Transverse colon (tissue), 4 donors: ENCODE data around the gene ZNF783. TPM values are rescaled to one million over a fixed set of nuclear protein-coding genes. Genes with fewer than 3 reads are reported as not detected.

Experiments
- DNase-seq: peaks from one replicate; pipeline ENCODE4 v3.0.0-alpha.2; 2019
- H3K27ac ChIP-seq, 4 donors: fragments of 200-600 bp; sonication (generic); 2 replicates each; pipeline ENCODE4 v1.5.1; 2016 to 2018; ENCODE audit warnings: inconsistent platforms in 4 of 4
- H3K27me3 ChIP-seq: fragments of 200-600 bp; sonication (generic); 2 replicates; pipeline ENCODE4 v1.5.1; 2017; ENCODE audit warnings: inconsistent platforms
- H3K36me3 ChIP-seq, 4 donors: fragments of 200-600 bp; sonication (generic); 2 replicates each; pipeline ENCODE4 v1.5.1; 2017 to 2019; ENCODE audit warnings: inconsistent platforms in 4 of 4
- H3K4me1 ChIP-seq, 4 donors: fragments of 200-600 bp; sonication (generic); 2 replicates each; pipeline ENCODE4 v1.5.1; 2017 to 2020; ENCODE audit warnings: inconsistent platforms in 4 of 4
- H3K4me3 ChIP-seq, 4 donors: fragments of 200-600 bp; sonication (generic); 1 replicate in 1 of 4; 2 replicates in 3 of 4; pipeline versions ENCODE4 v1.5.1 to v1.6.1; 2017 to 2019; ENCODE audit warnings: inconsistent platforms in 4 of 4
- H3K9me3 ChIP-seq, 2 donors: fragments of 200-600 bp; sonication (generic); 2 replicates each; pipeline ENCODE4 v1.5.1; 2017 to 2019; ENCODE audit warnings: inconsistent platforms in 2 of 2
- CTCF ChIP-seq, 5 experiments: fragments of 200-600 bp in 3 of 5; fragments of 450-650 bp in 2 of 5; sonication (generic) in 3 of 5; IDR thresholded peaks; 1 replicate in 2 of 5; 2 replicates in 3 of 5; pipeline ENCODE4 v1.5.1; 2016 to 2017; ENCODE audit warnings: antibody characterized with exemption in 5 of 5, inconsistent platforms in 3 of 5, mild to moderate bottlenecking in 2 of 5, moderate library complexity in 1 of 5
- EP300 ChIP-seq: sonication (generic); formaldehyde crosslinking; IDR thresholded peaks from one replicate; pipeline ENCODE4 v1.6.1; 2017; ENCODE audit warnings: antibody characterized with exemption, low read depth
- POLR2A ChIP-seq: fragments of 450-650 bp; IDR thresholded peaks from one replicate; pipeline ENCODE4 v1.6.1; 2016; ENCODE audit warnings: antibody characterized with exemption, mild to moderate bottlenecking, moderate library complexity
- POLR2AphosphoS5 ChIP-seq, 3 donors: sonication (generic); formaldehyde crosslinking; IDR thresholded peaks; one replicate each; pipeline ENCODE4 v1.6.1; 2016; ENCODE audit warnings: antibody characterized with exemption in 3 of 3
- whole genome bisulfite sequencing, 2 donors: methylation state at CpG; one replicate each; pipeline ENCODE4 v1.1.5; 2018; ENCODE audit warnings: low coverage in 1 of 2; 5-methylcytosine and 5-hydroxymethylcytosine counted together
- in situ Hi-C, 4 donors: fragments of 200-750 bp; cut with MboI; loops; one replicate each; pipeline versions ENCODE4 v1.15.0 to v1.15.1; 2017; ENCODE audit warnings: low sequenced_read_pairs in 3 of 4, low pct_ligation_motif_present in 1 of 4, low pct_unique_long_range_greater_than_20kb in 1 of 4
- intact Hi-C: fragments of 100-400 bp; cut with DNase I; formaldehyde crosslinking; loops from one replicate; pipeline ENCODE4 v1.15.1; 2023; ENCODE audit warnings: low total_unique reads
- total RNA-seq, 4 donors: library from RNA; depleted of rRNA; stranded (reverse); fragments of >200 nt; gene quantifications; one replicate each; pipeline ENCODE4 v1.1.0, GENCODE V29; 2016

ZNF783 gene
- total RNA-seq, 4 donors from 2014 or later, result 9.0 to 28.7 (median 17.9) TPM

GRCh38 chr7:149300620-149301285 lies 38.8 kb downstream of the ZNF783 start:
- intact Hi-C loops (no loop called here), in situ Hi-C loops (loop anchor here in 1 of 4 donors (25.0 kb wide), 1 partner anchor 212 kb away; no protein-coding TSS in a partner anchor)
- TF ChIP-seq CTCF (IDR thresholded peaks at IDR 0.05) (no peak), POLR2AphosphoS5 (IDR thresholded peaks at IDR 0.05) (no peak), EP300 (no peak), POLR2A (no peak)
- H3K27me3 ChIP-seq, result no peaks in the 10 kb centered on the region
- no peak for DNase-seq
- H3K9me3 ChIP-seq, result no peaks in the 10 kb centered on the region
- no peak overlapping the region for H3K27ac ChIP-seq
- no peak overlapping the region for H3K4me3 ChIP-seq
- no peaks in the 10 kb centered on the region for H3K36me3 ChIP-seq
- no peaks in the 10 kb centered on the region for H3K4me1 ChIP-seq
- WGBS, 2 donors, result 61 to 73% methylated on average over 8 of the region's 8 CpGs

GRCh38 chr7:149302222-149302621 lies 40.2 kb downstream of the ZNF783 start:
- no peak for DNase-seq
- no peaks in the 10 kb centered on the region for H3K9me3 ChIP-seq
- intact Hi-C loops, result no loop called here
- WGBS, 2 donors, result 89% methylated on average over 12 of the region's 12 CpGs; no CpG with 5 or more reads in 1 of the 2 donors
- H3K4me3 ChIP-seq, result no peak overlapping the region
- in situ Hi-C loops, result loop anchor here in 1 of 4 donors (25.0 kb wide), 1 partner anchor 210 kb away; no protein-coding TSS in a partner anchor
- H3K36me3 ChIP-seq, result no peaks in the 10 kb centered on the region
- no peaks in the 10 kb centered on the region for H3K4me1 ChIP-seq
- no peak overlapping the region for H3K27ac ChIP-seq
- no peaks in the 10 kb centered on the region for H3K27me3 ChIP-seq
- no peak for TF ChIP-seq POLR2AphosphoS5 (IDR thresholded peaks at IDR 0.05)
- TF ChIP-seq CTCF (IDR thresholded peaks at IDR 0.05), result no peak
- TF ChIP-seq EP300, result no peak
- TF ChIP-seq POLR2A, result no peak

GRCh38 chr7:149302865-149303264 lies 40.9 kb downstream of the ZNF783 start:
- no peak for DNase-seq
- no peaks in the 10 kb centered on the region for H3K9me3 ChIP-seq
- H3K4me3 ChIP-seq, result no peak overlapping the region
- no peaks in the 10 kb centered on the region for H3K4me1 ChIP-seq
- no peak for TF ChIP-seq EP300
- no peak for TF ChIP-seq POLR2AphosphoS5 (IDR thresholded peaks at IDR 0.05)
- no peak for TF ChIP-seq POLR2A
- TF ChIP-seq CTCF (IDR thresholded peaks at IDR 0.05), result no peak
- 67 to 80% methylated on average over 1 to 2 of the region's 2 CpGs for WGBS, 2 donors
- intact Hi-C loops (no loop called here), in situ Hi-C loops (loop anchor here in 1 of 4 donors (25.0 kb wide), 1 partner anchor 209 kb away; no protein-coding TSS in a partner anchor)
- H3K27ac ChIP-seq, result no peak overlapping the region
- H3K27me3 ChIP-seq, result no peaks in the 10 kb centered on the region
- H3K36me3 ChIP-seq, result no peaks in the 10 kb centered on the region

- Histone ChIP-seq H3K36me3 (no peaks in the 10 kb centered on the region), H3K27me3 (no peaks in the 10 kb centered on the region), H3K4me3 (no peak overlapping the region), H3K27ac (no peak overlapping the region), H3K4me1 (no peaks in the 10 kb centered on the region), H3K9me3 (no peaks in the 10 kb centered on the region)
- WGBS, 2 donors, result 82 to 91% methylated on average over 4 to 7 of the region's 7 CpGs
- DNase-seq, result no peak
- in situ Hi-C loops, result loop anchor here in 1 of 4 donors (25.0 kb wide), 1 partner anchor 208 kb away; no protein-coding TSS in a partner anchor
- intact Hi-C loops, result no loop called here
- TF ChIP-seq POLR2AphosphoS5 (IDR thresholded peaks at IDR 0.05), result no peak
- TF ChIP-seq EP300, result no peak
- TF ChIP-seq POLR2A, result no peak
- TF ChIP-seq CTCF (IDR thresholded peaks at IDR 0.05), result no peak
Observed at GRCh38 chr7:149304006-149304405, 42.0 kb downstream of the ZNF783 start.
